C4-2B (cell line): ENCODE data around the gene HES6.

Experiments used
- H3K27ac ChIP-seq: fragments of 450-650 bp; 2 replicates; pipeline ENCODE4 v1.5.1; 2017
- CTCF ChIP-seq: fragments of 450-650 bp; conservative IDR thresholded peaks from 2 replicates; pipeline ENCODE4 v1.5.1; 2017; ENCODE audit warnings: mild to moderate bottlenecking
- ZFX ChIP-seq: fragments of 450-650 bp; IDR thresholded peaks from 2 replicates; pipeline ENCODE4 v1.6.1; 2017

Gene HES6

GRCh38 chr2:238202326-238203093 is 37.3 kb downstream of the HES6 start:
- H3K27ac ChIP-seq = peak overlapping the region; percentile 96
- TF ChIP-seq ZFX (no peak), CTCF (no peak)

- no peak overlapping the region for H3K27ac ChIP-seq
- TF ChIP-seq ZFX = no peak
- no peak for TF ChIP-seq CTCF
These were observed 49.4 kb downstream of the HES6 start for GRCh38 chr2:238190445-238190844.
